ENCODE results near the gene C1QTNF3. TPM values are rescaled to one million over a fixed set of nuclear protein-coding genes. Genes with fewer than 3 reads are reported as not detected.

Gene C1QTNF3
- total RNA-seq, 3 donors from 2014 or later (not counting 1 experiment from before 2014, with no cell fraction given), result 10.5 to 11.4 (median 11.3) TPM

DNA sequence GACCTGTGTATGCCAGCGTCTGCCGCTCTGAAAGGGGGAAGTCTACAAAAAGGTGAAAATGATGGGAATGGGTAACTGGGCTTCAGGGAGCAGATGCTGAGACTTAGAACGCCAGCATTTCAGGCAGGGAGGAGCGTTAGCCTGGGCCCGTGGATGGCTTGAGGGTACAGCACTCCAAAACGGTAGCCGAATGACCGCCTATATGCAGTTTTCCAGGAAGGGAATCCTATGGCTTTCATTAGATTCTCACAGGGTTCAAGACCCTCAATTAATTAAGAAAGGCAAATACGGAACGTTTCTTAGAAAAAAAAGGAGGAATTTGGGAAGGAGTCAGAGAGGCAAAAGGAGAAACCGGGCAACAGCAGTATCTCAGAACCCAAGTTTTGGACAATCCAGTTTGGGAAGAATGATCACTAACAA lies 35.8 kb downstream of the C1QTNF3 start:
- no peak for DNase-seq

DNA sequence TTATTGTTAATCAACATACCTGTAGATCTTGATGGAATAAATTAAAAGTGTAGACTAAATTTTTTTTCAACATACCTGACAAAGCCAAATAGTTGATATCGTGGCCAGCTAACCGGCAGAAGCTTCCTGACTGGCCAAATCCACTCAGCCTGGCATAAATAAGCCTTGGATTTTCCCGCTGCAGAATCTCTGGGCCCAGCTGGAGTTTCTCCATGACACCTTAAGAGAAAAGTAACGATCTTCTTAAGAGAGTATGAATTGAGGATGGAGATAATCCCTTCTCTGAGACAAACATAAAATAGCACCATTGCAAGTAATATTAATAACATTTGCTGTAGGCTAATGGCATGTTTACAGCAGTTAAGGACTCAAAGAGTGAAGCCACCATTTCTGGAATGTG lies 37.3 kb downstream of the C1QTNF3 start:
- ATAC-seq (no peak), DNase-seq (no peak)
- H3K27ac ChIP-seq (ENCODE audit: low read length), result no peak overlapping the region
- H3K27ac Mint-ChIP-seq, result peak overlapping the region in 1 of 2 donors; percentile 84
- H3K9me3 Mint-ChIP-seq, result no peaks in the 10 kb centered on the region
- H3K4me3 ChIP-seq (ENCODE audit: low read length), result no peak overlapping the region
- H3K27me3 ChIP-seq (ENCODE audit: control insufficient read depth, insufficient read depth, low read length), result no peaks in the 10 kb centered on the region
- H3K36me3 ChIP-seq (ENCODE audit: control insufficient read depth, insufficient read depth, low read length), result peaks cover 21% of the 10 kb centered on the region
- TF ChIP-seq, protein P1, sequence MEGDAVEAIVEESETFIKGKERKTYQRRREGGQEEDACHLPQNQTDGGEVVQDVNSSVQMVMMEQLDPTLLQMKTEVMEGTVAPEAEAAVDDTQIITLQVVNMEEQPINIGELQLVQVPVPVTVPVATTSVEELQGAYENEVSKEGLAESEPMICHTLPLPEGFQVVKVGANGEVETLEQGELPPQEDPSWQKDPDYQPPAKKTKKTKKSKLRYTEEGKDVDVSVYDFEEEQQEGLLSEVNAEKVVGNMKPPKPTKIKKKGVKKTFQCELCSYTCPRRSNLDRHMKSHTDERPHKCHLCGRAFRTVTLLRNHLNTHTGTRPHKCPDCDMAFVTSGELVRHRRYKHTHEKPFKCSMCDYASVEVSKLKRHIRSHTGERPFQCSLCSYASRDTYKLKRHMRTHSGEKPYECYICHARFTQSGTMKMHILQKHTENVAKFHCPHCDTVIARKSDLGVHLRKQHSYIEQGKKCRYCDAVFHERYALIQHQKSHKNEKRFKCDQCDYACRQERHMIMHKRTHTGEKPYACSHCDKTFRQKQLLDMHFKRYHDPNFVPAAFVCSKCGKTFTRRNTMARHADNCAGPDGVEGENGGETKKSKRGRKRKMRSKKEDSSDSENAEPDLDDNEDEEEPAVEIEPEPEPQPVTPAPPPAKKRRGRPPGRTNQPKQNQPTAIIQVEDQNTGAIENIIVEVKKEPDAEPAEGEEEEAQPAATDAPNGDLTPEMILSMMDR (IDR thresholded peaks at IDR 0.05), result no peak
- no peaks in the 10 kb centered on the region for H3K27me3 Mint-ChIP-seq (ENCODE audit: low read depth in 2 of 2)
- no peaks in the 10 kb centered on the region for H3K9me3 ChIP-seq (ENCODE audit: control insufficient read depth, insufficient read depth, low read length)
- H3K4me3 Mint-ChIP-seq, result no peak overlapping the region
- H3K4me1 ChIP-seq (ENCODE audit: control insufficient read depth, insufficient read depth, low read length), result peaks cover 9% of the 10 kb centered on the region
- peaks cover 7% of the 10 kb centered on the region for H3K36me3 Mint-ChIP-seq
- WGBS (ENCODE audit: insufficient coverage), result 100% methylated on average over 3 of the region's 4 CpGs
- intact Hi-C loops (cut with micrococcal nuclease), result loop anchor here (5.0 kb wide), 1 partner anchor 912 kb away; the partner anchor contains the start of genes BRIX1 and RAD1
- H3K4me1 Mint-ChIP-seq, result peaks cover 30 to 34% of the 10 kb centered on the region in 2 donors

More for the DNA sequence above, 35.8 kb downstream of the C1QTNF3 start:
- H3K27me3 Mint-ChIP-seq (ENCODE audit: low read depth in 2 of 2), result no peaks in the 10 kb centered on the region
- ATAC-seq, result no peak
- peak overlapping the region; percentile 84 for H3K4me3 Mint-ChIP-seq
- no peaks in the 10 kb centered on the region for H3K9me3 ChIP-seq (ENCODE audit: control insufficient read depth, insufficient read depth, low read length)
- H3K36me3 Mint-ChIP-seq, result peaks cover 7% of the 10 kb centered on the region
- intact Hi-C loops (cut with micrococcal nuclease), result loop anchor here (5.0 kb wide), 1 partner anchor 910 kb away; the partner anchor contains the start of genes BRIX1 and RAD1
- H3K4me1 ChIP-seq (ENCODE audit: control insufficient read depth, insufficient read depth, low read length), result peaks cover 9% of the 10 kb centered on the region
- peaks cover 21% of the 10 kb centered on the region for H3K36me3 ChIP-seq (ENCODE audit: control insufficient read depth, insufficient read depth, low read length)
- 10% methylated on average over 11 of the region's 11 CpGs for WGBS (ENCODE audit: insufficient coverage)
- H3K27ac ChIP-seq (ENCODE audit: low read length), result peak overlapping the region; percentile 91
- peak overlapping the region; percentile 85 for H3K4me3 ChIP-seq (ENCODE audit: low read length)
- no peaks in the 10 kb centered on the region for H3K9me3 Mint-ChIP-seq
- H3K4me1 Mint-ChIP-seq, result peaks cover 30 to 34% of the 10 kb centered on the region in 2 donors
- TF ChIP-seq, protein P1 (IDR thresholded peaks at IDR 0.05), result no peak
- H3K27me3 ChIP-seq (ENCODE audit: control insufficient read depth, insufficient read depth, low read length), result no peaks in the 10 kb centered on the region
- H3K27ac Mint-ChIP-seq, result peak overlapping the region; percentile 80 to 84

DNA sequence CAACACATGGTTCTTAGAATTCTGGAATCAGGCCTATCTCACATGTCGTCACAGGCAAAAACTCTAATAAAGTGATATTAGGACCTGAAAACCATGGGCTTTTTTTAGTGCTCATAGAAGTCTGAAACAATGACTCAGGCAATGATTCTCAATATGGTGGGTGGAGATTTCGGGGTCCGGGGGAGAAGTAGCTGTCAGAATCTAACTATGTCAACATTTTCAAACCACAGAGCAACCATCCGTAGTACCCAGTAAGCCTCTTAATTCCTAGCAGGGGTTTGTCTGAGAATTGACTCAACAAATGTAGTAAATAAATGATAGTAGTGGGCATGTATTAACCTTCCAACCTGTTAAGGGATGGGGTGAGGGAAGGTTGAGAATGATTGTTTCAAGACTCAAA lies 37.8 kb downstream of the C1QTNF3 start:
- Histone ChIP-seq H3K4me1 (ENCODE audit: control insufficient read depth, insufficient read depth, low read length) (peaks cover 9% of the 10 kb centered on the region), H3K4me3 (ENCODE audit: low read length) (no peak overlapping the region), H3K27me3 (ENCODE audit: control insufficient read depth, insufficient read depth, low read length) (no peaks in the 10 kb centered on the region), H3K36me3 (ENCODE audit: control insufficient read depth, insufficient read depth, low read length) (peaks cover 21% of the 10 kb centered on the region), H3K27ac (ENCODE audit: low read length) (no peak overlapping the region), H3K9me3 (ENCODE audit: control insufficient read depth, insufficient read depth, low read length) (no peaks in the 10 kb centered on the region)
- Mint-ChIP-seq H3K4me3 (no peak overlapping the region), H3K36me3 (peaks cover 8% of the 10 kb centered on the region), H3K27me3 (ENCODE audit: low read depth in 2 of 2) (no peaks in the 10 kb centered on the region), H3K9me3 (no peaks in the 10 kb centered on the region), H3K4me1 (peaks cover 30 to 34% of the 10 kb centered on the region in 2 donors), H3K27ac (no peak overlapping the region)
- ATAC-seq, result no peak
- 100% methylated on average over 1 of the region's 4 CpGs for WGBS (ENCODE audit: insufficient coverage)
- DNase-seq, result no peak
- TF ChIP-seq, protein P1 (IDR thresholded peaks at IDR 0.05), result no peak
- intact Hi-C loops (cut with micrococcal nuclease), result loop anchor here (5.0 kb wide), 1 partner anchor 912 kb away; the partner anchor contains the start of genes BRIX1 and RAD1

DNA sequence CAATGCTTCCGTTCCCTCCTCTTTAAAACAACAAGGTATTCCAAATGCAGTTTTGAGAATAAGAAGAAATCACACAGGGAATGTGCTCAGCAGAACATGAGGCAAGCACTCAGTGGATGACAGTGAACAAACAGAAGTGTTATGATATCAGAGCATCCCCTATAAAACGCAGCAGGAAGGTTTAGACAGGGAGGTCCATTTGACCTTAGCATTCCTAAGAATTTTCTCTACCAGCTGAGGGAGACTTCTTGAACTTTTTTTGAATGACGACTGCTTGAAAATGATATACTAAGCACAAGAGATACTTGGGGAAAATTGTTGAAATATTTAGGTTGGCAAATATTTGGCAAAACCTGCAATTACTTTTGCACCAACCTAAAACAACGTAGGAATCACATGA lies 39.1 kb downstream of the C1QTNF3 start:
- H3K4me3 ChIP-seq (ENCODE audit: low read length), result no peak overlapping the region
- WGBS (ENCODE audit: insufficient coverage), result 95% methylated on average over 4 of the region's 4 CpGs
- intact Hi-C loops (cut with micrococcal nuclease), result no loop called here
- H3K27ac ChIP-seq (ENCODE audit: low read length), result no peak overlapping the region
- ATAC-seq (no peak), DNase-seq (no peak)
- H3K4me1 ChIP-seq (ENCODE audit: control insufficient read depth, insufficient read depth, low read length), result peaks cover 9% of the 10 kb centered on the region
- no peaks in the 10 kb centered on the region for H3K9me3 ChIP-seq (ENCODE audit: control insufficient read depth, insufficient read depth, low read length)
- Mint-ChIP-seq H3K4me3 (no peak overlapping the region), H3K4me1 (peaks cover 24% of the 10 kb centered on the region in 2 donors), H3K27ac (no peak overlapping the region), H3K36me3 (peaks cover 12% of the 10 kb centered on the region), H3K9me3 (no peaks in the 10 kb centered on the region), H3K27me3 (ENCODE audit: low read depth in 2 of 2) (no peaks in the 10 kb centered on the region)
- H3K27me3 ChIP-seq (ENCODE audit: control insufficient read depth, insufficient read depth, low read length), result no peaks in the 10 kb centered on the region
- TF ChIP-seq, protein P1 (IDR thresholded peaks at IDR 0.05), result no peak
- peaks cover 23% of the 10 kb centered on the region for H3K36me3 ChIP-seq (ENCODE audit: control insufficient read depth, insufficient read depth, low read length)

All from natural killer cell (primary cell).